DND-41 (cell line): ENCODE measurements around the gene VKORC1.

Source experiments
- ATAC-seq: fragments of 200-7000 bp; cut with Tn5 transposase; 3 replicates; pipeline ENCODE4 v1.9.1; 2021; ENCODE audit warnings: low read depth; ENCODE audit not compliant: insufficient read depth
- DNase-seq: peaks from one replicate; pipeline ENCODE4 v3.0.0-alpha.2; 2020
- H2AFZ ChIP-seq: 2 replicates; pipeline ENCODE4 v1.6.0; 2012; ENCODE audit warnings: low read depth, low read length
- H3K27ac ChIP-seq: 2 replicates; pipeline ENCODE4 v1.5.1; 2012; ENCODE audit warnings: low read length, inconsistent platforms
- H3K27me3 ChIP-seq: fragments of 200-600 bp; sonication (generic); 2 replicates; pipeline ENCODE4 v1.6.0; 2012; ENCODE audit warnings: low read length, mild to moderate bottlenecking, inconsistent platforms; ENCODE audit not compliant: insufficient read depth, poor library complexity
- H3K36me3 ChIP-seq: 2 replicates; pipeline ENCODE4 v1.5.1; 2012; ENCODE audit warnings: low read length, inconsistent platforms; ENCODE audit not compliant: insufficient read depth
- H3K4me1 ChIP-seq: 2 replicates; pipeline ENCODE4 v1.5.1; 2012; ENCODE audit warnings: mild to moderate bottlenecking, low read length; ENCODE audit not compliant: insufficient read depth
- H3K4me2 ChIP-seq: 2 replicates; pipeline ENCODE4 v1.6.0; 2012; ENCODE audit warnings: mild to moderate bottlenecking, moderate library complexity, low read length, inconsistent platforms; ENCODE audit not compliant: insufficient read depth
- H3K4me3 ChIP-seq, 2 experiments: fragments of 200-600 bp in 1 of 2; shearing (Covaris generic) in 1 of 2; 2 replicates each; pipeline ENCODE4 v1.5.1; 2012 to 2016; ENCODE audit warnings: inconsistent platforms in 2 of 2, low read length in 2 of 2, mild to moderate bottlenecking in 2 of 2, low read depth in 1 of 2, moderate library complexity in 1 of 2
- H3K79me2 ChIP-seq: 2 replicates; pipeline ENCODE4 v1.6.0; 2012; ENCODE audit warnings: low read length, inconsistent platforms; ENCODE audit not compliant: insufficient read depth
- H3K9ac ChIP-seq: 2 replicates; pipeline ENCODE4 v1.6.0; 2012; ENCODE audit warnings: low read depth, mild to moderate bottlenecking, inconsistent platforms, low read length, moderate library complexity
- H3K9me3 ChIP-seq: 2 replicates; pipeline ENCODE4 v1.5.1; 2012; ENCODE audit warnings: low read length, moderate library complexity, mild to moderate bottlenecking, inconsistent platforms; ENCODE audit not compliant: insufficient read depth, severe bottlenecking
- H4K20me1 ChIP-seq: 2 replicates; pipeline ENCODE4 v1.6.0; 2012; ENCODE audit warnings: low read length; ENCODE audit not compliant: insufficient read depth
- CTCF ChIP-seq: IDR thresholded peaks from 2 replicates; pipeline ENCODE4 v1.5.1; 2012; ENCODE audit warnings: borderline replicate concordance, low read length, moderate library complexity, mild to moderate bottlenecking; ENCODE audit not compliant: poor library complexity, severe bottlenecking; ENCODE audit errors: extremely low read depth
- EZH2 ChIP-seq: IDR thresholded peaks from 3 replicates; pipeline ENCODE4 v1.6.1; 2012; ENCODE audit warnings: borderline replicate concordance, low read depth, mild to moderate bottlenecking, moderate library complexity, low read length, inconsistent platforms; ENCODE audit not compliant: severe bottlenecking

Gene VKORC1

GRCh38 chr16:31127182-31127581, 32.6 kb upstream of the VKORC1 start:
- no peak overlapping the region for H3K27ac ChIP-seq
- ATAC-seq: no peak
- H3K36me3 ChIP-seq: peaks cover 65% of the 10 kb centered on the region

GRCh38 chr16:31125844-31126243, 31.2 kb upstream of the VKORC1 start:
- no peak overlapping the region for H3K4me2 ChIP-seq
- H2AFZ ChIP-seq: no peak overlapping the region
- no peak overlapping the region for H3K4me3 ChIP-seq
- no peaks in the 10 kb centered on the region for H4K20me1 ChIP-seq
- DNase-seq (no peak), ATAC-seq (no peak)
- no peaks in the 10 kb centered on the region for H3K9me3 ChIP-seq
- H3K27me3 ChIP-seq: no peaks in the 10 kb centered on the region
- H3K36me3 ChIP-seq: peaks cover 66% of the 10 kb centered on the region
- no peaks in the 10 kb centered on the region for H3K79me2 ChIP-seq
- H3K4me1 ChIP-seq: no peaks in the 10 kb centered on the region
- H3K9ac ChIP-seq: no peak overlapping the region
- TF ChIP-seq EZH2: no peak
- no peak for TF ChIP-seq CTCF
- H3K27ac ChIP-seq: no peak overlapping the region

More at GRCh38 chr16:31127182-31127581, 32.6 kb upstream of the VKORC1 start:
- no peaks in the 10 kb centered on the region for H3K79me2 ChIP-seq
- no peak overlapping the region for H3K9ac ChIP-seq
- no peaks in the 10 kb centered on the region for H3K9me3 ChIP-seq
- H4K20me1 ChIP-seq: no peaks in the 10 kb centered on the region
- no peak overlapping the region for H2AFZ ChIP-seq
- no peaks in the 10 kb centered on the region for H3K27me3 ChIP-seq
- no peaks in the 10 kb centered on the region for H3K4me1 ChIP-seq
- no peak for DNase-seq
- TF ChIP-seq CTCF (no peak), EZH2 (no peak)
- no peak overlapping the region for H3K4me2 ChIP-seq
- no peak overlapping the region for H3K4me3 ChIP-seq

GRCh38 chr16:31120129-31120528, 25.5 kb upstream of the VKORC1 start:
- Histone ChIP-seq H3K27me3 (no peaks in the 10 kb centered on the region), H3K79me2 (peaks cover 34% of the 10 kb centered on the region), H3K9ac (no peak overlapping the region), H3K4me2 (no peak overlapping the region), H2AFZ (no peak overlapping the region), H3K4me1 (peaks cover 29% of the 10 kb centered on the region), H3K4me3 (no peak overlapping the region), H4K20me1 (peaks cover 16% of the 10 kb centered on the region), H3K27ac (no peak overlapping the region), H3K36me3 (peaks cover 54% of the 10 kb centered on the region), H3K9me3 (no peaks in the 10 kb centered on the region)
- DNase-seq (no peak), ATAC-seq (no peak)
- no peak for TF ChIP-seq CTCF
- no peak for TF ChIP-seq EZH2
